Measurements from ENCODE around the gene B4GALT2. TPM values are rescaled to one million over a fixed set of nuclear protein-coding genes. Genes with fewer than 3 reads are reported as not detected.

B4GALT2 gene
- total RNA-seq, 1 experiment from 2014 or later: 159 TPM

GRCh38 chr1:43984855-43985254, 5.8 kb downstream of the B4GALT2 start:
- no peak for DNase-seq (ENCODE audit: low spot score)

GRCh38 chr1:43985984-43986595, 7.1 kb downstream of the B4GALT2 start:
- DNase-seq (ENCODE audit: low spot score): no peak

GRCh38 chr1:43986712-43987111, 7.7 kb downstream of the B4GALT2 start:
- DNase-seq (ENCODE audit: low spot score): no peak

- no peak for DNase-seq (ENCODE audit: low spot score)
Measured at GRCh38 chr1:43987159-43987902, 8.3 kb downstream of the B4GALT2 start.

GRCh38 chr1:43990271-43991199, 11.5 kb downstream of the B4GALT2 start:
- no peak for DNase-seq (ENCODE audit: low spot score)

- no peak for DNase-seq (ENCODE audit: low spot score)
Measured at GRCh38 chr1:43991200-43991475, 12.1 kb downstream of the B4GALT2 start.

- peak; percentile 81 for DNase-seq (ENCODE audit: low spot score)
Measured at GRCh38 chr1:43991476-43992231, 12.6 kb downstream of the B4GALT2 start, which contains the start of gene CCDC24. Gene CCDC24, plus strand, starts transcription at chr1:43991599. Its CDS starts 280 bp downstream, at chr1:43991879.

- no peak for DNase-seq (ENCODE audit: low spot score)
Measured at GRCh38 chr1:43992232-43992995, 13.4 kb downstream of the B4GALT2 start.

- no peak for DNase-seq (ENCODE audit: low spot score)
Measured at GRCh38 chr1:43993206-43993914, 14.3 kb downstream of the B4GALT2 start.

GRCh38 chr1:43994071-43994470, 15.1 kb downstream of the B4GALT2 start:
- DNase-seq (ENCODE audit: low spot score): no peak

- DNase-seq (ENCODE audit: low spot score): peak; percentile 48
Measured at GRCh38 chr1:43994794-43995790, 16.1 kb downstream of the B4GALT2 start.

GRCh38 chr1:43995984-43996732, 17.1 kb downstream of the B4GALT2 start:
- DNase-seq (ENCODE audit: low spot score): no peak

GRCh38 chr1:43996733-43997115, 17.7 kb downstream of the B4GALT2 start:
- DNase-seq (ENCODE audit: low spot score): no peak

- DNase-seq (ENCODE audit: low spot score): no peak
Measured at GRCh38 chr1:43997295-43997999, 18.4 kb downstream of the B4GALT2 start.

GRCh38 chr1:43998000-43998378, 19.0 kb downstream of the B4GALT2 start:
- DNase-seq (ENCODE audit: low spot score): no peak

GRCh38 chr1:43999455-43999854, 20.4 kb downstream of the B4GALT2 start:
- DNase-seq (ENCODE audit: low spot score): no peak

GRCh38 chr1:44000122-44000665, 21.2 kb downstream of the B4GALT2 start:
- DNase-seq (ENCODE audit: low spot score): no peak

Data from HT-29 (cell line).